ENCODE results near the gene BGLAP.

DNA sequence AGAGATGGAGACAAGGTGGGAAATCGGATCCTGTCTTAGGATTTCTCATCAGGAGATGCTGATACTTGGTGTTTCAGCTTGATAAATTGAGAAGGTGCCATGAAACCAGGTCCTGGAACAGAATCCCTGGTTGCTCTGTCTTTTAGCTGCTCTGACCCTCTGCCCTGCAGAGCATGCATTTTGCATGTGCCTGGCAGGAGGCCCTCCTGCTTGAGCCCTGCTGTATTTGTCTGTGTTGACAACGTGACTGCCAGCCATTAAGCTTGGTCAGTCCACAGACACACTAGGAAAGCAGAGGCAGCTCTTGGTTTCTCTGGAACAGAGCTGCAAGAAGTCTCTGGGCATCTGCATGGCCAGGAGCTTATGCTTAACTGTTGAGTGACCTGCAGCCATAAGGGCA lies 45.5 kb upstream of the BGLAP start:
- TF ChIP-seq, protein P1, sequence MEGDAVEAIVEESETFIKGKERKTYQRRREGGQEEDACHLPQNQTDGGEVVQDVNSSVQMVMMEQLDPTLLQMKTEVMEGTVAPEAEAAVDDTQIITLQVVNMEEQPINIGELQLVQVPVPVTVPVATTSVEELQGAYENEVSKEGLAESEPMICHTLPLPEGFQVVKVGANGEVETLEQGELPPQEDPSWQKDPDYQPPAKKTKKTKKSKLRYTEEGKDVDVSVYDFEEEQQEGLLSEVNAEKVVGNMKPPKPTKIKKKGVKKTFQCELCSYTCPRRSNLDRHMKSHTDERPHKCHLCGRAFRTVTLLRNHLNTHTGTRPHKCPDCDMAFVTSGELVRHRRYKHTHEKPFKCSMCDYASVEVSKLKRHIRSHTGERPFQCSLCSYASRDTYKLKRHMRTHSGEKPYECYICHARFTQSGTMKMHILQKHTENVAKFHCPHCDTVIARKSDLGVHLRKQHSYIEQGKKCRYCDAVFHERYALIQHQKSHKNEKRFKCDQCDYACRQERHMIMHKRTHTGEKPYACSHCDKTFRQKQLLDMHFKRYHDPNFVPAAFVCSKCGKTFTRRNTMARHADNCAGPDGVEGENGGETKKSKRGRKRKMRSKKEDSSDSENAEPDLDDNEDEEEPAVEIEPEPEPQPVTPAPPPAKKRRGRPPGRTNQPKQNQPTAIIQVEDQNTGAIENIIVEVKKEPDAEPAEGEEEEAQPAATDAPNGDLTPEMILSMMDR (IDR thresholded peaks at IDR 0.05; ENCODE audit: extremely low read depth in 1 of 2, insufficient read depth in 1 of 2, low read depth in 1 of 2, low read length in 2 of 2) = no peak
- TF ChIP-seq JUN (IDR thresholded peaks at IDR 0.05; ENCODE audit: borderline replicate concordance, insufficient read depth, insufficient read length, low read depth) (no peak), POLR2AphosphoS5 (IDR thresholded peaks at IDR 0.05; ENCODE audit: insufficient read depth, low read depth, low read length) (no peak), EZH2 (IDR thresholded peaks at IDR 0.05; ENCODE audit: borderline replicate concordance, low read depth, low read length, severe bottlenecking) (no peak), POLR2A (IDR thresholded peaks at IDR 0.05; ENCODE audit: low read depth, low read length) (no peak), MYC (IDR thresholded peaks at IDR 0.05; ENCODE audit: low read depth, low read length) (no peak), FOS (IDR thresholded peaks at IDR 0.05; ENCODE audit: borderline replicate concordance, insufficient read depth, low read length) (no peak)
- TF ChIP-seq, protein P2, sequence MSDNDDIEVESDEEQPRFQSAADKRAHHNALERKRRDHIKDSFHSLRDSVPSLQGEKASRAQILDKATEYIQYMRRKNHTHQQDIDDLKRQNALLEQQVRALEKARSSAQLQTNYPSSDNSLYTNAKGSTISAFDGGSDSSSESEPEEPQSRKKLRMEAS (IDR thresholded peaks at IDR 0.05; ENCODE audit: insufficient read depth, insufficient read length) = no peak
